CD4-positive, alpha-beta T cell (primary cell): ENCODE results near the gene PPP6R3. TPM values are rescaled to one million over a fixed set of nuclear protein-coding genes. Genes with fewer than 3 reads are reported as not detected.

Experiments used
- ATAC-seq: fragments of 200-7000 bp; cut with Tn5 transposase; one replicate; pipeline ENCODE4 v1.10.0; 2022; ENCODE audit warnings: mild to moderate bottlenecking; ENCODE audit not compliant: poor library complexity
- CTCF ChIA-PET: fragments of 350-600 bp; sonication (Branson Sonifier 250); formaldehyde crosslinking; loops from one replicate; lab custom pipeline; 2021; ENCODE audit warnings: antibody characterized with exemption, inconsistent platforms; lab: Charles Lee
- POLR2A ChIA-PET: fragments of 350-600 bp; sonication (Branson Sonifier 250); formaldehyde crosslinking; loops from one replicate; lab custom pipeline; 2021; ENCODE audit warnings: antibody characterized with exemption, inconsistent platforms; lab: Charles Lee
- DNase-seq, 14 experiments: peaks; one replicate each; pipeline ENCODE4 v3.0.0-alpha.2; 2013 to 2020; ENCODE audit warnings: mixed read lengths in 2 of 14
- H3K27ac ChIP-seq, 2 donors: one replicate each; pipeline versions ENCODE4 v1.5.1 to v1.7.0; 2013; ENCODE audit warnings: low read length in 2 of 2, low read depth in 1 of 2, mild to moderate bottlenecking in 1 of 2
- H3K27me3 ChIP-seq, 2 experiments: 1 replicate in 1 of 2; 2 replicates in 1 of 2; pipeline versions ENCODE4 v1.6.1 to v1.7.0; 2013; ENCODE audit warnings: low read length in 2 of 2, control low read depth in 1 of 2, mild to moderate bottlenecking in 1 of 2, moderate library complexity in 1 of 2; ENCODE audit not compliant: insufficient read depth in 2 of 2, control insufficient read depth in 1 of 2
- H3K36me3 ChIP-seq: one replicate; pipeline ENCODE4 v1.6.1; 2013; ENCODE audit warnings: low read length, control low read depth; ENCODE audit not compliant: insufficient read depth
- H3K4me1 ChIP-seq: one replicate; pipeline ENCODE4 v1.6.1; 2013; ENCODE audit warnings: low read length, control low read depth; ENCODE audit not compliant: insufficient read depth
- H3K4me3 ChIP-seq: one replicate; pipeline ENCODE4 v1.5.1; 2013; ENCODE audit warnings: mild to moderate bottlenecking, low read length, moderate library complexity
- H3K9me3 ChIP-seq, 2 experiments: 1 replicate in 1 of 2; 2 replicates in 1 of 2; pipeline versions ENCODE4 v1.6.1 to v1.7.0; 2013; ENCODE audit warnings: low read length in 2 of 2, mild to moderate bottlenecking in 2 of 2, control low read depth in 1 of 2, moderate library complexity in 1 of 2; ENCODE audit not compliant: control insufficient read depth in 1 of 2, insufficient read depth in 1 of 2
- H3K27ac Mint-ChIP-seq: one replicate; pipeline ENCODE4 v1.8.0; 2020; ENCODE audit warnings: mixed read lengths
- H3K27me3 Mint-ChIP-seq: one replicate; pipeline ENCODE4 v1.8.0; 2021; ENCODE audit warnings: mixed read lengths
- H3K36me3 Mint-ChIP-seq: one replicate; pipeline ENCODE4 v1.8.0; 2021; ENCODE audit warnings: low read depth, mixed read lengths
- H3K4me1 Mint-ChIP-seq: one replicate; pipeline ENCODE4 v1.8.0; 2021; ENCODE audit warnings: low read depth, mixed read lengths
- H3K4me3 Mint-ChIP-seq: one replicate; pipeline ENCODE4 v1.8.0; 2020; ENCODE audit warnings: mild to moderate bottlenecking, mixed read lengths
- H3K9me3 Mint-ChIP-seq: one replicate; pipeline ENCODE4 v1.8.0; 2020; ENCODE audit warnings: mixed read lengths
- intact Hi-C, 2 experiments: fragments of 100-400 bp; cut with DNase I in 1 of 2; cut with micrococcal nuclease in 1 of 2; formaldehyde crosslinking; loops; one replicate each; pipeline versions ENCODE4 v1.15.1 to v1.9.0; 2023 to 2025; cut with DNase I, micrococcal nuclease
- total RNA-seq, 174 experiments: library from RNA in 2 of 174; stranded (reverse) in 2 of 174; gene quantifications; one replicate each; pipeline ENCODE4 v1.2.3 and lab custom pipeline; 2021 to 2026
- TF ChIP-seq, protein P1 (sequence below): fragments of 200-600 bp; IDR thresholded peaks from one replicate; pipeline ENCODE4 v1.8.0; 2022; ENCODE audit warnings: antibody characterized with exemption, mild to moderate bottlenecking

PPP6R3 gene
- total RNA-seq, 2 experiments from 2014 or later: 108 to 109 TPM

- ChIA-PET CTCF (no interaction called here), POLR2A (no interaction called here)
- Mint-ChIP-seq H3K4me3 (no peak overlapping the region), H3K36me3 (no peaks in the 10 kb centered on the region), H3K27me3 (peaks cover 8% of the 10 kb centered on the region), H3K9me3 (no peaks in the 10 kb centered on the region), H3K27ac (no peak overlapping the region), H3K4me1 (no peaks in the 10 kb centered on the region)
- Histone ChIP-seq H3K4me3 (no peak overlapping the region), H3K9me3 (peaks cover 0 to 17% of the 10 kb centered on the region in 2 experiments), H3K4me1 (no peaks in the 10 kb centered on the region), H3K27me3 (peaks cover 0 to 2% of the 10 kb centered on the region in 2 experiments), H3K36me3 (no peaks in the 10 kb centered on the region), H3K27ac (no peak overlapping the region)
- ATAC-seq: no peak
- peak in 1 of 14 experiments; percentile 4 for DNase-seq
- intact Hi-C loops: no loop called here
- TF ChIP-seq, protein P1, sequence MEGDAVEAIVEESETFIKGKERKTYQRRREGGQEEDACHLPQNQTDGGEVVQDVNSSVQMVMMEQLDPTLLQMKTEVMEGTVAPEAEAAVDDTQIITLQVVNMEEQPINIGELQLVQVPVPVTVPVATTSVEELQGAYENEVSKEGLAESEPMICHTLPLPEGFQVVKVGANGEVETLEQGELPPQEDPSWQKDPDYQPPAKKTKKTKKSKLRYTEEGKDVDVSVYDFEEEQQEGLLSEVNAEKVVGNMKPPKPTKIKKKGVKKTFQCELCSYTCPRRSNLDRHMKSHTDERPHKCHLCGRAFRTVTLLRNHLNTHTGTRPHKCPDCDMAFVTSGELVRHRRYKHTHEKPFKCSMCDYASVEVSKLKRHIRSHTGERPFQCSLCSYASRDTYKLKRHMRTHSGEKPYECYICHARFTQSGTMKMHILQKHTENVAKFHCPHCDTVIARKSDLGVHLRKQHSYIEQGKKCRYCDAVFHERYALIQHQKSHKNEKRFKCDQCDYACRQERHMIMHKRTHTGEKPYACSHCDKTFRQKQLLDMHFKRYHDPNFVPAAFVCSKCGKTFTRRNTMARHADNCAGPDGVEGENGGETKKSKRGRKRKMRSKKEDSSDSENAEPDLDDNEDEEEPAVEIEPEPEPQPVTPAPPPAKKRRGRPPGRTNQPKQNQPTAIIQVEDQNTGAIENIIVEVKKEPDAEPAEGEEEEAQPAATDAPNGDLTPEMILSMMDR: no peak
Measured at GRCh38 chr11:68659158-68659921, 198.8 kb downstream of the PPP6R3 start.

GRCh38 chr11:68660066-68660810 is 199.7 kb downstream of the PPP6R3 start:
- intact Hi-C loops: no loop called here
- peaks cover 0 to 11% of the 10 kb centered on the region in 2 experiments for H3K9me3 ChIP-seq
- DNase-seq (peak in 1 of 14 experiments; percentile 4), ATAC-seq (no peak)
- TF ChIP-seq, protein P1: no peak
- H3K36me3 ChIP-seq: no peaks in the 10 kb centered on the region
- Mint-ChIP-seq H3K4me1 (no peaks in the 10 kb centered on the region), H3K4me3 (no peak overlapping the region), H3K9me3 (no peaks in the 10 kb centered on the region), H3K36me3 (no peaks in the 10 kb centered on the region), H3K27me3 (peaks cover 8% of the 10 kb centered on the region), H3K27ac (no peak overlapping the region)
- no peak overlapping the region for H3K4me3 ChIP-seq
- no peak overlapping the region for H3K27ac ChIP-seq
- ChIA-PET CTCF (no interaction called here), POLR2A (no interaction called here)
- H3K27me3 ChIP-seq: peaks cover 0 to 2% of the 10 kb centered on the region in 2 experiments
- no peaks in the 10 kb centered on the region for H3K4me1 ChIP-seq

DNA sequence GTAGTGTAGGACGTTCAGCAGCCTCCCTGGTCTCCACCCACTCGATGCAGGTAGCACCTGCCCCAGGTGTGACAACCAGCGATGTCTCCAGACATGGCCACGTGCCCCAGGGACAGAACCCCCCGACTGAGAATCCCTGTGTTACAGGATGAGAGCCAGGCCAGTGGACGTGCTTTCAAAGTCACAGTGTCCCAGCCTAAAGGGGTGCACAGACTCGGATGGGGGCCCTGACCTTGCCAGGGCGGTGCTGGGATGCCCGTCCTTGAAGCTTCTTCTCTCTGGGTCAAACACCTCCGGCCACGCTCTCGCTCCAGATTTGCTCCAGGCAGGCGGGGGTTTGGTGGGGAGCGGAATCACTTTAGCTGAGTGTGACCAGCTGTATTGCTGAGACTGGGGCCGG is 200.5 kb downstream of the PPP6R3 start:
- Mint-ChIP-seq H3K9me3 (no peaks in the 10 kb centered on the region), H3K27ac (no peak overlapping the region), H3K4me1 (no peaks in the 10 kb centered on the region), H3K36me3 (no peaks in the 10 kb centered on the region), H3K27me3 (peaks cover 4% of the 10 kb centered on the region), H3K4me3 (no peak overlapping the region)
- no peak overlapping the region for H3K27ac ChIP-seq
- POLR2A ChIA-PET: no interaction called here
- H3K36me3 ChIP-seq: no peaks in the 10 kb centered on the region
- H3K27me3 ChIP-seq: peaks cover 0 to 2% of the 10 kb centered on the region in 2 experiments
- H3K4me3 ChIP-seq: no peak overlapping the region
- CTCF ChIA-PET: no interaction called here
- TF ChIP-seq, protein P1: no peak
- intact Hi-C loops: no loop called here
- no peaks in the 10 kb centered on the region for H3K4me1 ChIP-seq
- ATAC-seq (no peak), DNase-seq (no peak)
- H3K9me3 ChIP-seq: peaks cover 0 to 5% of the 10 kb centered on the region in 2 experiments
